Endodermal cell (in vitro differentiated cells): Measurements from ENCODE around the gene HNRNPH1. TPM values are rescaled to one million over a fixed set of nuclear protein-coding genes. Genes with fewer than 3 reads are reported as not detected.

ENCODE experiments used
- DNase-seq: peaks from one replicate; pipeline ENCODE4 v3.0.0-alpha.2; 2017
- H3K27ac ChIP-seq: 2 replicates; pipeline ENCODE4 v1.5.1; 2013; ENCODE audit warnings: mild to moderate bottlenecking, low read depth, low read length, moderate library complexity
- H3K27me3 ChIP-seq: 2 replicates; pipeline ENCODE4 v1.6.1; 2013; ENCODE audit warnings: mild to moderate bottlenecking, low read length, moderate library complexity; ENCODE audit not compliant: insufficient read depth, control insufficient read depth, poor library complexity, severe bottlenecking
- H3K36me3 ChIP-seq: 2 replicates; pipeline ENCODE4 v1.7.0; 2013; ENCODE audit warnings: mild to moderate bottlenecking, low read length, moderate library complexity; ENCODE audit not compliant: control insufficient read depth, insufficient read depth
- H3K4me1 ChIP-seq: one replicate; pipeline ENCODE4 v1.7.0; 2013; ENCODE audit warnings: low read length; ENCODE audit not compliant: control insufficient read depth, insufficient read depth
- H3K4me3 ChIP-seq: 2 replicates; pipeline ENCODE4 v1.5.1; 2013; ENCODE audit warnings: mild to moderate bottlenecking, low read length, moderate library complexity
- H3K9ac ChIP-seq: 2 replicates; pipeline ENCODE4 v1.6.1; 2013; ENCODE audit warnings: mild to moderate bottlenecking, low read length, moderate library complexity; ENCODE audit not compliant: poor library complexity, severe bottlenecking; ENCODE audit errors: extremely low read depth
- H3K9me3 ChIP-seq: 2 replicates; pipeline ENCODE4 v1.6.1; 2013; ENCODE audit warnings: mild to moderate bottlenecking, low read length, moderate library complexity; ENCODE audit not compliant: control insufficient read depth
- H3K27ac Mint-ChIP-seq: 2 replicates; pipeline ENCODE4 v1.8.0; 2020; ENCODE audit warnings: mixed read lengths
- H3K27me3 Mint-ChIP-seq: 2 replicates; pipeline ENCODE4 v1.8.0; 2021; ENCODE audit warnings: mild to moderate bottlenecking, mixed read lengths; ENCODE audit not compliant: insufficient read depth
- H3K36me3 Mint-ChIP-seq: 2 replicates; pipeline ENCODE4 v1.8.0; 2020; ENCODE audit warnings: low read depth, mixed read lengths
- H3K4me1 Mint-ChIP-seq: 2 replicates; pipeline ENCODE4 v1.8.0; 2020; ENCODE audit warnings: mixed read lengths
- H3K4me3 Mint-ChIP-seq: 2 replicates; pipeline ENCODE4 v1.8.0; 2020; ENCODE audit warnings: mild to moderate bottlenecking, moderate library complexity, mixed read lengths
- H3K9me3 Mint-ChIP-seq: 2 replicates; pipeline ENCODE4 v1.8.0; 2020; ENCODE audit warnings: mild to moderate bottlenecking, mixed read lengths
- CTCF ChIP-seq: fragments of 200-600 bp; sonication (generic); conservative IDR thresholded peaks from 2 replicates; pipeline ENCODE4 v1.5.0; 2021; ENCODE audit warnings: antibody characterized with exemption, mild to moderate bottlenecking
- WGBS, 2 experiments: methylation state at CpG; one replicate each; pipeline versions ENCODE4 v1.1.5 to v1.1.7; 2013; ENCODE audit warnings: missing lambda C conversion rate in 2 of 2, mixed read lengths in 1 of 2; ENCODE audit not compliant: insufficient coverage in 1 of 2, insufficient read length in 1 of 2; 5-methylcytosine and 5-hydroxymethylcytosine counted together
- total RNA-seq, 2 donors: library from RNA; stranded (reverse); fragmentation: NEBNext Ultra II Directional in 1 of 2; extraction: Animal tissue kit (Norgen Biotek cat#: 25700) in 1 of 2; gene quantifications; 2 replicates in 1 of 2; 3 replicates in 1 of 2; pipeline ENCODE4 v1.2.1, GENCODE V29; 2021

The HNRNPH1 gene
- total RNA-seq, 2 donors from 2014 or later = 801 to 885 TPM

- H3K36me3 Mint-ChIP-seq = peaks cover 60% of the 10 kb centered on the region
- no peak overlapping the region for H3K4me3 Mint-ChIP-seq
- peaks cover 90% of the 10 kb centered on the region for H3K36me3 ChIP-seq
- H3K4me1 Mint-ChIP-seq = no peaks in the 10 kb centered on the region
- no peaks in the 10 kb centered on the region for H3K9me3 Mint-ChIP-seq
- no peaks in the 10 kb centered on the region for H3K27me3 ChIP-seq
- no peak for TF ChIP-seq CTCF
- 96 to 100% methylated on average over 4 to 8 of the region's 8 CpGs for whole genome bisulfite sequencing, 2 experiments
- no peaks in the 10 kb centered on the region for H3K27me3 Mint-ChIP-seq
- H3K27ac ChIP-seq = no peak overlapping the region
- no peak overlapping the region for H3K9ac ChIP-seq
- no peaks in the 10 kb centered on the region for H3K4me1 ChIP-seq
- H3K27ac Mint-ChIP-seq = no peak overlapping the region
- no peak for DNase-seq
- H3K4me3 ChIP-seq = no peak overlapping the region
- no peaks in the 10 kb centered on the region for H3K9me3 ChIP-seq
Measured at GRCh38 chr5:179572386-179572785, 51.1 kb downstream of the HNRNPH1 start.

GRCh38 chr5:179568721-179569120 is 54.8 kb downstream of the HNRNPH1 start:
- no peak overlapping the region for H3K4me3 ChIP-seq
- no peaks in the 10 kb centered on the region for H3K9me3 Mint-ChIP-seq
- H3K27me3 ChIP-seq = no peaks in the 10 kb centered on the region
- H3K27ac Mint-ChIP-seq = no peak overlapping the region
- no peaks in the 10 kb centered on the region for H3K9me3 ChIP-seq
- no peaks in the 10 kb centered on the region for H3K27me3 Mint-ChIP-seq
- no peak overlapping the region for H3K4me3 Mint-ChIP-seq
- 94 to 100% methylated on average over 7 of the region's 7 CpGs for WGBS, 2 experiments
- peaks cover 93% of the 10 kb centered on the region for H3K36me3 ChIP-seq
- H3K9ac ChIP-seq = no peak overlapping the region
- H3K4me1 ChIP-seq = no peaks in the 10 kb centered on the region
- no peaks in the 10 kb centered on the region for H3K4me1 Mint-ChIP-seq
- no peak for TF ChIP-seq CTCF
- no peak overlapping the region for H3K27ac ChIP-seq
- peaks cover 61% of the 10 kb centered on the region for H3K36me3 Mint-ChIP-seq
- no peak for DNase-seq

- Histone ChIP-seq H3K27ac (no peak overlapping the region), H3K4me1 (peaks cover 3% of the 10 kb centered on the region), H3K9ac (no peak overlapping the region), H3K4me3 (no peak overlapping the region), H3K27me3 (no peaks in the 10 kb centered on the region), H3K9me3 (no peaks in the 10 kb centered on the region), H3K36me3 (peaks cover 78% of the 10 kb centered on the region)
- no peak for DNase-seq
- H3K9me3 Mint-ChIP-seq = no peaks in the 10 kb centered on the region
- no peak for TF ChIP-seq CTCF
- no peaks in the 10 kb centered on the region for H3K4me1 Mint-ChIP-seq
- WGBS, 2 experiments = 65% methylated on average over 2 of the region's 2 CpGs; no CpG with 5 or more reads in 1 of the 2 experiments
- no peaks in the 10 kb centered on the region for H3K27me3 Mint-ChIP-seq
- no peak overlapping the region for H3K27ac Mint-ChIP-seq
- H3K4me3 Mint-ChIP-seq = no peak overlapping the region
- peaks cover 56% of the 10 kb centered on the region for H3K36me3 Mint-ChIP-seq
Measured at GRCh38 chr5:179564526-179564925, 58.9 kb downstream of the HNRNPH1 start.

Other genes starting within 250 kb of the HNRNPH1 start
- 10 to 100 TPM; 45.7 to 74.0 TPM for gene RUFY1, start 73.1 kb downstream of the HNRNPH1 start, total RNA-seq
- not detected for gene CBY3, start 57.4 kb upstream of the HNRNPH1 start, total RNA-seq
- gene CANX, start 75.3 kb upstream of the HNRNPH1 start, total RNA-seq = 100 to 1,000 TPM; 389 to 615 TPM
- gene MAML1, start 109.2 kb upstream of the HNRNPH1 start, total RNA-seq = 10 to 100 TPM; 38.9 to 41.4 TPM
- gene LTC4S, start 170.3 kb upstream of the HNRNPH1 start, total RNA-seq = 1 to 10 TPM; 5.7 to 6.3 TPM
- 100 to 1,000 TPM; 165 to 177 TPM for gene MGAT4B, start 183.2 kb upstream of the HNRNPH1 start, total RNA-seq
- 100 to 1,000 TPM; 134 to 172 TPM for gene SQSTM1, start 197.2 kb upstream of the HNRNPH1 start, total RNA-seq
- gene MRNIP, start 235.1 kb upstream of the HNRNPH1 start, total RNA-seq = 10 to 100 TPM; 45.8 to 55.3 TPM